H1 (cell line): ENCODE results near the gene RTF1. TPM values are rescaled to one million over a fixed set of nuclear protein-coding genes. Genes with fewer than 3 reads are reported as not detected.
A peak's percentile ranks its signal among the peaks of the same experiment; 100 is the strongest.

Source experiments
- ATF3 ChIP-seq: IDR thresholded peaks from 2 replicates; pipeline ENCODE4 v1.6.1; 2011; ENCODE audit warnings: low read depth, mild to moderate bottlenecking, low read length; ENCODE audit not compliant: insufficient read depth
- BCL11A ChIP-seq, 2 experiments: IDR thresholded peaks; one replicate each; pipeline ENCODE4 v1.6.1; 2011; ENCODE audit warnings: low read depth in 2 of 2, low read length in 2 of 2, mild to moderate bottlenecking in 2 of 2
- CBX8 ChIP-seq: fragments of 300-800, 300-1000 bp; sonication (generic); IDR thresholded peaks from 2 replicates; pipeline ENCODE4 v1.7.1; 2016; ENCODE audit warnings: low read depth, low read length, borderline replicate concordance
- EGR1 ChIP-seq: IDR thresholded peaks from 2 replicates; pipeline ENCODE4 v1.6.1; 2011; ENCODE audit warnings: low read depth, low read length, borderline replicate concordance
- EZH2 ChIP-seq: fragments of 200-600 bp; sonication (generic); IDR thresholded peaks from 2 replicates; pipeline ENCODE4 v1.7.1; 2012; ENCODE audit warnings: low read depth, mild to moderate bottlenecking, moderate library complexity, low read length, inconsistent platforms; ENCODE audit not compliant: severe bottlenecking
- NRF1 ChIP-seq: IDR thresholded peaks from 2 replicates; pipeline ENCODE4 v1.6.1; 2011; ENCODE audit warnings: mild to moderate bottlenecking, low read depth, low read length, improper control_type of control experiment
- POLR2A ChIP-seq, 2 experiments: IDR thresholded peaks; 1 replicate in 1 of 2; 2 replicates in 1 of 2; pipeline ENCODE4 v1.6.1; 2011; ENCODE audit warnings: low read depth in 2 of 2, low read length in 2 of 2, mild to moderate bottlenecking in 2 of 2; ENCODE audit errors: control extremely low read depth in 1 of 2
- RBBP5 ChIP-seq: IDR thresholded peaks from 2 replicates; pipeline ENCODE4 v1.7.1; 2012; ENCODE audit warnings: low read depth, mild to moderate bottlenecking, inconsistent platforms, low read length, moderate library complexity, borderline replicate concordance
- RFX5 ChIP-seq: IDR thresholded peaks from 2 replicates; pipeline ENCODE4 v1.6.1; 2011; ENCODE audit warnings: low read depth, low read length, improper control_type of control experiment, borderline replicate concordance
- RNF2 ChIP-seq: fragments of 200-900, 300-1000 bp; sonication (generic); IDR thresholded peaks from 2 replicates; pipeline ENCODE4 v1.7.1; 2016; ENCODE audit warnings: borderline replicate concordance, low read depth, mild to moderate bottlenecking, antibody characterized with exemption, low read length; ENCODE audit not compliant: poor library complexity, severe bottlenecking; ENCODE audit errors: missing control alignments
- SIX5 ChIP-seq: IDR thresholded peaks from 2 replicates; pipeline ENCODE4 v1.6.1; 2011; ENCODE audit warnings: mild to moderate bottlenecking, low read depth, low read length
- SRF ChIP-seq: IDR thresholded peaks from 2 replicates; pipeline ENCODE4 v1.6.1; 2011; ENCODE audit warnings: mild to moderate bottlenecking, low read depth, low read length, moderate library complexity
- polyA plus RNA-seq, 7 experiments: library from polyadenylated mRNA; depleted of rRNA in 3 of 7; stranded (reverse) in 5 of 7; unstranded in 2 of 7; fragments of >200 nt in 5 of 7; fragments of 200-250 nt in 2 of 7; gene quantifications; 1 replicate in 5 of 7; 2 replicates in 1 of 7; 4 replicates in 1 of 7; pipeline versions ENCODE4 v1.2.1 to v1.2.3, GENCODE V29; 2011 to 2013; ENCODE audit warnings: missing spikeins in 2 of 7, mixed read lengths in 2 of 7
- total RNA-seq: library from RNA; stranded (reverse); fragmentation: NEBNext Ultra II Directional; extraction: Animal tissue kit (Norgen Biotek cat#: 25700); gene quantifications from 2 replicates; pipeline ENCODE4 v1.2.1, GENCODE V29; 2021

RTF1 gene
- total and polyA plus RNA-seq, 2 of the 8 experiments (the other 6 are each of a cell fraction or from before 2014, with no cell fraction given): 22.6 to 47.7 TPM

GRCh38 chr15:41511899-41512369, 95.0 kb downstream of the RTF1 start (continued):
- no peak for TF ChIP-seq POLR2A (IDR thresholded peaks at IDR 0.05; ENCODE audit: control extremely low read depth in 1 of 2, low read depth in 2 of 2, low read length in 2 of 2)
- TF ChIP-seq NRF1: no peak
- no peak for TF ChIP-seq EGR1
- TF ChIP-seq RFX5: no peak
- no peak for TF ChIP-seq ATF3
- TF ChIP-seq CBX8: no peak
- TF ChIP-seq RNF2: peak; percentile 66
- peak; percentile 90 for TF ChIP-seq EZH2
- no peak for TF ChIP-seq SRF
- TF ChIP-seq BCL11A (IDR thresholded peaks at IDR 0.05; ENCODE audit: low read depth in 2 of 2, low read length in 2 of 2): no peak
- 0 out of 2 replicates have a peak, but pooled peaks have one; percentile 24 for TF ChIP-seq RBBP5
- no peak for TF ChIP-seq SIX5
